Mesenchymal stem cell (in vitro differentiated cells and primary cell): ENCODE data around the gene RAPGEF1.
A peak's percentile ranks its signal among the peaks of the same experiment; 100 is the strongest.
"Not testable (repeated sequence)": the region's sequence is repeated elsewhere in the genome, so short reads cannot be mapped to it uniquely, and the experiment has no call there.

Source experiments
- DNase-seq: peaks from one replicate; pipeline ENCODE4 v3.0.0-alpha.2; 2013
- H2AFZ ChIP-seq: one replicate; pipeline ENCODE4 v1.6.1; 2013; ENCODE audit warnings: low read depth, mild to moderate bottlenecking, control low read depth, inconsistent platforms, low read length, moderate library complexity
- H2AK5ac ChIP-seq: 2 replicates; pipeline ENCODE4 v1.6.1; 2013; ENCODE audit warnings: low read length, moderate library complexity, mild to moderate bottlenecking, inconsistent platforms; ENCODE audit not compliant: severe bottlenecking
- H2BK120ac ChIP-seq: one replicate; pipeline ENCODE4 v1.6.1; 2013; ENCODE audit warnings: low read depth, mild to moderate bottlenecking, inconsistent platforms, low read length, moderate library complexity
- H2BK12ac ChIP-seq, 2 experiments: one replicate each; pipeline ENCODE4 v1.6.1; 2013; ENCODE audit warnings: inconsistent platforms in 2 of 2, low read length in 2 of 2, mild to moderate bottlenecking in 2 of 2, moderate library complexity in 2 of 2, control low read depth in 1 of 2
- H2BK15ac ChIP-seq: one replicate; pipeline ENCODE4 v1.6.1; 2013; ENCODE audit warnings: mild to moderate bottlenecking, low read depth, inconsistent platforms; ENCODE audit not compliant: poor library complexity, severe bottlenecking
- H2BK5ac ChIP-seq: 2 replicates; pipeline ENCODE4 v1.6.1; 2013; ENCODE audit warnings: low read depth, mild to moderate bottlenecking, low read length, control low read depth, inconsistent platforms; ENCODE audit not compliant: poor library complexity, severe bottlenecking
- H3K14ac ChIP-seq, 2 experiments: one replicate each; pipeline ENCODE4 v1.6.1; 2013; ENCODE audit warnings: inconsistent platforms in 2 of 2, low read length in 2 of 2, control low read depth in 1 of 2, mild to moderate bottlenecking in 1 of 2, moderate library complexity in 1 of 2
- H3K18ac ChIP-seq, 2 experiments: one replicate each; pipeline ENCODE4 v1.6.1; 2013; ENCODE audit warnings: inconsistent platforms in 2 of 2, low read length in 2 of 2, control low read depth in 1 of 2, low read depth in 1 of 2, mild to moderate bottlenecking in 1 of 2
- H3K23ac ChIP-seq, 2 experiments: one replicate each; pipeline ENCODE4 v1.6.1; 2013; ENCODE audit warnings: inconsistent platforms in 2 of 2, low read length in 2 of 2, mild to moderate bottlenecking in 2 of 2, moderate library complexity in 2 of 2, control low read depth in 1 of 2
- H3K27ac ChIP-seq: 2 replicates; pipeline ENCODE4 v1.5.1; 2013; ENCODE audit warnings: mild to moderate bottlenecking, moderate library complexity, low read length, control low read depth, inconsistent platforms; ENCODE audit not compliant: poor library complexity, severe bottlenecking
- H3K27me3 ChIP-seq, 2 experiments: 2 replicates each; pipeline versions ENCODE4 v1.6.1 to v1.7.0; 2013; ENCODE audit warnings: low read length in 2 of 2, mild to moderate bottlenecking in 2 of 2, moderate library complexity in 2 of 2, control low read depth in 1 of 2, inconsistent platforms in 1 of 2; ENCODE audit not compliant: control insufficient read depth in 1 of 2, insufficient read depth in 1 of 2
- H3K36me3 ChIP-seq, 2 experiments: 2 replicates each; pipeline versions ENCODE4 v1.6.1 to v1.7.0; 2013; ENCODE audit warnings: low read length in 2 of 2, control low read depth in 1 of 2, inconsistent platforms in 1 of 2, low read depth in 1 of 2, mild to moderate bottlenecking in 1 of 2; ENCODE audit not compliant: insufficient read depth in 2 of 2, control insufficient read depth in 1 of 2
- H3K4ac ChIP-seq, 2 experiments: one replicate each; pipeline ENCODE4 v1.6.1; 2013; ENCODE audit warnings: inconsistent platforms in 2 of 2, low read length in 2 of 2, mild to moderate bottlenecking in 2 of 2, moderate library complexity in 2 of 2, control low read depth in 1 of 2, low read depth in 1 of 2
- H3K4me1 ChIP-seq: 2 replicates; pipeline ENCODE4 v1.6.1; 2013; ENCODE audit warnings: low read depth, low read length, control low read depth; ENCODE audit not compliant: control insufficient read depth, insufficient read depth
- H3K4me2 ChIP-seq: 2 replicates; pipeline ENCODE4 v1.6.1; 2013; ENCODE audit warnings: low read length, mild to moderate bottlenecking, inconsistent platforms; ENCODE audit not compliant: poor library complexity, severe bottlenecking
- H3K4me3 ChIP-seq, 2 experiments: 2 replicates each; pipeline versions ENCODE4 v1.5.1 to v1.7.0; 2013; ENCODE audit warnings: low read length in 2 of 2, mild to moderate bottlenecking in 2 of 2, control low read depth in 1 of 2, low read depth in 1 of 2; ENCODE audit not compliant: insufficient read depth in 1 of 2
- H3K79me1 ChIP-seq: replicated peaks from 2 replicates; pipeline ENCODE4 v1.6.1; 2013; ENCODE audit warnings: mild to moderate bottlenecking, control low read depth, low read length, inconsistent platforms; ENCODE audit not compliant: poor library complexity, severe bottlenecking
- H3K9ac ChIP-seq: 2 replicates; pipeline ENCODE4 v1.7.0; 2013; ENCODE audit warnings: mild to moderate bottlenecking, low read length, moderate library complexity
- H3K9me3 ChIP-seq: 2 replicates; pipeline ENCODE4 v1.7.0; 2013; ENCODE audit warnings: mild to moderate bottlenecking, low read length; ENCODE audit not compliant: control insufficient read depth
- H4K8ac ChIP-seq: one replicate; pipeline ENCODE4 v1.6.1; 2013; ENCODE audit warnings: inconsistent platforms, mild to moderate bottlenecking, low read length, moderate library complexity
- H4K91ac ChIP-seq: one replicate; pipeline ENCODE4 v1.6.1; 2013; ENCODE audit warnings: mild to moderate bottlenecking, low read length, inconsistent platforms
- whole genome bisulfite sequencing: methylation state at CpG from one replicate; pipeline ENCODE4 v1.1.7; 2013; ENCODE audit warnings: mixed read lengths; 5-methylcytosine and 5-hydroxymethylcytosine counted together

RAPGEF1 gene

DNA sequence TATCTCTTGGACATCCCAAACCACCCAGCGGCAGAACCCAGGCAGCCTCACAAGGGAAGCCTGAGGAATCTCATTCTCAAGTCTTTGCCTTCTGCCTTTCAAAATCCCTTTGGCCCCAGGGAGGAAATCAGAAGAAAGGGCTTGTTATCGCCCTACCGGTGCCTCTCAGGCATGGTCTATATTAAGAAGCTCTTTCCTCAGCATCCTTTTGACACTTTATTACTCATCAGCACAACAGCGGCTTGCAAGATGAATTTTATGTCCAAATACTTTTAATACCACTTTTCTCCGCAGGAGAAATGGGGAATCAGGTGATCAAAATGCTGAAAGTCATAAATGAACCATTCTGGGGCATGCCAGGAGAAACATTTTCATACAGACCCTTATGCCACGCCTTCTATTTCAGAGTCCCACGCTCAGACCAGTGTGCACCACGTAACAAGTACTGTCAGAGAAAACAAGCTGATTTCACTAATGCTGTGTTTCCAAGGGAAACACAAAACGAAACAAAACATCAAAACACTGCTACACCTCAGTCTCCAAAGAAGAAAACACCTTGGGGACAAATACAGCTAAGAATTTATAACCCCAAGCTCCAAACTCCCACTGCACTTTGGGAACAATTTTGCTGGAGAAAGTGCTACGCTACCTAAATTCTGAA lies 30.0 kb downstream of the RAPGEF1 start:
- no peak overlapping the region for H2AFZ ChIP-seq
- no peak overlapping the region for H2BK120ac ChIP-seq
- DNase-seq, result no peak
- H4K8ac ChIP-seq, result no peak overlapping the region
- H3K4me2 ChIP-seq, result no peak overlapping the region
- H2BK15ac ChIP-seq, result no peak overlapping the region
- peaks cover 40% of the 10 kb centered on the region for H3K79me1 ChIP-seq
- peak overlapping the region in 1 of 2 experiments; percentile 27 for H3K4me3 ChIP-seq
- peak overlapping the region; percentile 44 for H2AK5ac ChIP-seq
- no peak overlapping the region for H3K23ac ChIP-seq
- H3K36me3 ChIP-seq, result no peaks in the 10 kb centered on the region
- H3K4ac ChIP-seq, result peak overlapping the region in 1 of 2 experiments; percentile 3
- H3K9me3 ChIP-seq, result no peaks in the 10 kb centered on the region
- peak overlapping the region in 1 of 2 experiments; percentile 11 for H3K18ac ChIP-seq
- no peaks in the 10 kb centered on the region for H3K27me3 ChIP-seq
- no peak overlapping the region for H2BK12ac ChIP-seq
- 77% methylated on average over 10 of the region's 10 CpGs for WGBS
- H3K9ac ChIP-seq, result peak overlapping the region; percentile 39
- H3K27ac ChIP-seq, result no peak overlapping the region
- peaks cover 18% of the 10 kb centered on the region for H3K4me1 ChIP-seq
- no peak overlapping the region for H4K91ac ChIP-seq
- H2BK5ac ChIP-seq, result no peak overlapping the region
- H3K14ac ChIP-seq, result no peak overlapping the region

DNA sequence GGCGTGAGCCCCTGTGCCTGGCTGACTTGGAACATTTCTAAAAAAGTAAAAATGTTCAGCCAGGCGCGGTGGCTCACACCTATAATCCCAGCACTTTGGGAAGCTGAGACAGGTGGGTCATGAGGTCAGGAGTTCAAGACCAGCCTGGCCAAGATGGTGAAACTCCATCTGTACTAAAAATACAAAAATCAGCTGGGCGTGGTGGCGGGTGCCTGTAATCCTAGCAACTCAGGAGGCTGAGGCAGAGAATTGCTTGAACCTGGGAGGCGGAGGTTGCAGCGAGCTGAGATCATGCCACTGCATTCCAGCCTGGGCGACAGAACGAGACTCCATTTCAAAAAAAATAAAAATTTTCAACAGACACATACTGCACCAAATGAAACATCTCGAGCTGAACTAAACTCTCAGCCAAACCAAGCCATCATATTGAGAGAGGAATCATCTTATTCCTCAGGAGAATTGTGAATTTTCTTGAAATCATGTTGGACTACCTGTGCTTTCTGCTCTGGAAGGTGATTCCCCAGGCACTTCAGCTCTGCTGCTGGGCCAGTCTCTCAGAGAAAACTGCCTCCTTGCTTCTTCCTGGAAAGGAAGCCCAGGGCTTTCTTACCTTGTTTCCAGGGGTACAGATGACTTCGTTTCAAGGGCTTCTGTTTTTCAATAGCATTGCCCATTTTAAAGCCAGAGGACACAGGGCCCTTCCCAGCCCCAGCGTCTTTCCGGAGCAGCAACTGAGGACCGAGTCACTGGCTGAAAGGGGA lies 30.7 kb downstream of the RAPGEF1 start:
- H3K27me3 ChIP-seq, H4K91ac ChIP-seq, DNase-seq, H3K9me3 ChIP-seq, H3K23ac ChIP-seq, H3K36me3 ChIP-seq, H3K14ac ChIP-seq, H2BK12ac ChIP-seq, H2BK15ac ChIP-seq, H4K8ac ChIP-seq, H2AFZ ChIP-seq, H3K4me2 ChIP-seq, H3K27ac ChIP-seq, H2BK120ac ChIP-seq, H2BK5ac ChIP-seq: not testable (repeated sequence)
- peak overlapping the region; percentile 44 for H2AK5ac ChIP-seq
- peaks cover 42% of the 10 kb centered on the region for H3K79me1 ChIP-seq
- WGBS, result 96% methylated on average over 11 of the region's 14 CpGs
- H3K4ac ChIP-seq, result peak overlapping the region in 1 of 2 experiments; percentile 3
- H3K18ac ChIP-seq, result peak overlapping the region; percentile 11 to 63
- peak overlapping the region; percentile 39 for H3K9ac ChIP-seq
- H3K4me3 ChIP-seq, result peak overlapping the region in 1 of 2 experiments; percentile 27
- peaks cover 14% of the 10 kb centered on the region for H3K4me1 ChIP-seq

DNA sequence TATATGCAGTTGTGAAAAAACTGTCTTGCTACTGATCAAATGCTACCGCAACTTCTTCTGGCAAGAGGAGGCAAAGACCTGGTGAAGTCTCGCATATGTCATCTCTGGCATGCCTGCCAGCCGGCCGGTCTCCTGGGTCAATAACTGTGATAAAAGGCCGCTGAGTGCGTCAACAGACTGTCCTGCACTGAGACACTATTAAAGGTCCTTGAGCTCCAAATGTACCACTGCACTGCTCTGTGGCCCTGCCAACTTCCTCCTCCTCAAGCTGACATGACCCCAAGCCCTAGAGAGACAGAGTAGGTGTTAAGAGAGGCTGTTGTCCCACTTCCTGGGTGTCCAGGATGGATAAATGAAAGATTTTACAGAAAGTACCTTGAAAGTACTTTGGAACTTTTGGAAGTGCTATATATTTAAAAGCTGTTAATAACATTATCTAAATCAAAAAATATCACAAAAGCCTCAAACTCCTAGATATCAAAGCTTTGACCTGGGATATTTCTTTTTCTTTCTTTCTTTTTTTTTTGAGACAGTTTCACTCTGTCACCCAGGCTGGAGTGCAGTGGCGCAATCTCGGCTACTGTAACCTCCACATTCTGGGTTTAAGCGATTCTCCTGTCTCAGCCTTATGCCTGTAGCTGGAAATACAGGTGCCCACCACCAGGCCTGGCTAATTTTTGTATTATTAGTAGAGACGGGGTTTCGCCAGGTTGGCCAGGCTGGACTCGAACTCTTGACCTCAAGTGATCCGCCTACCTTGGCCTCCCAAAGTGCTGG lies 31.5 kb downstream of the RAPGEF1 start:
- H3K27me3 ChIP-seq, result no peaks in the 10 kb centered on the region

More for the DNA sequence above, 31.5 kb downstream of the RAPGEF1 start:
- 94% methylated on average over 11 of the region's 13 CpGs for WGBS
- Histone ChIP-seq H3K23ac (no peak overlapping the region), H3K4me1 (peaks cover 11% of the 10 kb centered on the region), H3K4me3 (peak overlapping the region in 1 of 2 experiments; percentile 63), H4K8ac (peak overlapping the region; percentile 36), H2BK12ac (peak overlapping the region in 1 of 2 experiments; percentile 57), H2AFZ (no peak overlapping the region), H3K9ac (peak overlapping the region; percentile 83), H3K9me3 (no peaks in the 10 kb centered on the region), H3K14ac (no peak overlapping the region), H3K79me1 (peaks cover 47% of the 10 kb centered on the region), H4K91ac (peak overlapping the region; percentile 61), H3K4me2 (no peak overlapping the region), H3K36me3 (no peaks in the 10 kb centered on the region), H3K18ac (peak overlapping the region in 1 of 2 experiments; percentile 64), H3K4ac (peak overlapping the region in 1 of 2 experiments; percentile 44), H2BK5ac (no peak overlapping the region), H2BK120ac (no peak overlapping the region), H2AK5ac (peak overlapping the region; percentile 83), H3K27ac (no peak overlapping the region), H2BK15ac (no peak overlapping the region)
- DNase-seq, result no peak
